Activated CD8-positive, alpha-beta memory T cell treated with anti-CD3 and anti-CD28 coated beads, Interleukin-2, amount 50 U/mL, for 24 hours (primary cell): ENCODE data around the gene FXYD4.

Source experiments
- DNase-seq: peaks from one replicate; pipeline ENCODE4 v3.0.0-alpha.2; 2020; ENCODE audit errors: extremely low read depth

The FXYD4 gene

GRCh38 chr10:43396061-43396927 is 24.9 kb downstream of the FXYD4 start:
- no peak for DNase-seq

GRCh38 chr10:43396928-43397624 is 25.6 kb downstream of the FXYD4 start:
- no peak for DNase-seq

- DNase-seq: no peak
Observed at GRCh38 chr10:43398939-43399319, 27.5 kb downstream of the FXYD4 start.

- no peak for DNase-seq
Observed at GRCh38 chr10:43399320-43400310, 28.2 kb downstream of the FXYD4 start.

- DNase-seq: no peak
Observed at GRCh38 chr10:43401627-43402026, 30.2 kb downstream of the FXYD4 start.

GRCh38 chr10:43402176-43402575 is 30.7 kb downstream of the FXYD4 start:
- no peak for DNase-seq

- no peak for DNase-seq
Observed at GRCh38 chr10:43402880-43403452, 31.5 kb downstream of the FXYD4 start.

GRCh38 chr10:43403911-43404703 is 32.7 kb downstream of the FXYD4 start:
- DNase-seq: no peak

GRCh38 chr10:43404704-43405084 is 33.3 kb downstream of the FXYD4 start:
- no peak for DNase-seq

- DNase-seq: no peak
Observed at GRCh38 chr10:43407148-43407575, 35.7 kb downstream of the FXYD4 start.

- peak; percentile 76 for DNase-seq
Observed at GRCh38 chr10:43407576-43408330, 36.3 kb downstream of the FXYD4 start.

- no peak for DNase-seq
Observed at GRCh38 chr10:43408331-43408709, 36.9 kb downstream of the FXYD4 start.

GRCh38 chr10:43408710-43409384 is 37.4 kb downstream of the FXYD4 start, which contains the start of gene HNRNPF:
HNRNPF (minus strand) TSS chr10:43409186; CDS start chr10:43387884, 21,302 bp downstream.
- DNase-seq: peak; percentile 81

- no peak for DNase-seq
Observed at GRCh38 chr10:43409385-43410109, 38.1 kb downstream of the FXYD4 start.

- no peak for DNase-seq
Observed at GRCh38 chr10:43410345-43410744, 38.9 kb downstream of the FXYD4 start.

GRCh38 chr10:43411536-43411935 is 40.1 kb downstream of the FXYD4 start:
- no peak for DNase-seq

GRCh38 chr10:43415544-43415943 is 44.1 kb downstream of the FXYD4 start:
- no peak for DNase-seq

GRCh38 chr10:43417950-43418768 is 46.7 kb downstream of the FXYD4 start:
- no peak for DNase-seq
